ENCODE measurements around the gene UPF2. TPM values are rescaled to one million over a fixed set of nuclear protein-coding genes. Genes with fewer than 3 reads are reported as not detected.

UPF2 gene
- total and polyA plus RNA-seq, 2 of the 13 experiments (the other 11 are each of a cell fraction or from before 2014, with no cell fraction given): 6.2 to 14.5 TPM

GRCh38 chr10:11881477-11882417 is 160.9 kb downstream of the UPF2 start (continued):
- TF ChIP-seq PHF21A (CRISPR knock-in tag; IDR thresholded peaks at IDR 0.05) (no peak), ZNF883 (CRISPR knock-in tag; IDR thresholded peaks at IDR 0.05; ENCODE audit: not compliant biosample characterization) (no peak), ZNF720 (CRISPR knock-in tag; IDR thresholded peaks at IDR 0.05) (no peak), PREB (CRISPR knock-in tag; IDR thresholded peaks at IDR 0.05) (no peak), ZSCAN30 (CRISPR knock-in tag; IDR thresholded peaks at IDR 0.05) (no peak), SSRP1 (CRISPR knock-in tag; IDR thresholded peaks at IDR 0.05) (no peak), FOXA3 (CRISPR knock-in tag; IDR thresholded peaks at IDR 0.05) (peak; percentile 47), ZNF142 (CRISPR knock-in tag; IDR thresholded peaks at IDR 0.05) (no peak), HHEX (CRISPR knock-in tag; IDR thresholded peaks at IDR 0.05) (no peak), NKX3-1 (CRISPR knock-in tag; IDR thresholded peaks at IDR 0.05) (no peak), SMARCC2 (IDR thresholded peaks at IDR 0.05) (no peak), SPEN (CRISPR knock-in tag; IDR thresholded peaks at IDR 0.05; ENCODE audit: low read depth) (peak; percentile 63), PRMT3 (CRISPR knock-in tag; IDR thresholded peaks at IDR 0.05; ENCODE audit: borderline replicate concordance, low read depth) (no peak), ZNF747 (CRISPR knock-in tag; IDR thresholded peaks at IDR 0.05; ENCODE audit: borderline replicate concordance) (no peak), SMAD3 (CRISPR knock-in tag; IDR thresholded peaks at IDR 0.05) (no peak), ZNF891 (CRISPR knock-in tag; IDR thresholded peaks at IDR 0.05) (no peak), ZNF251 (CRISPR knock-in tag; IDR thresholded peaks at IDR 0.05) (no peak), MEIS1 (CRISPR knock-in tag; IDR thresholded peaks at IDR 0.05; ENCODE audit: borderline replicate concordance) (0 out of 2 replicates have a peak, but pooled peaks have one; percentile 32)
- TF ChIP-seq, protein P1, sequence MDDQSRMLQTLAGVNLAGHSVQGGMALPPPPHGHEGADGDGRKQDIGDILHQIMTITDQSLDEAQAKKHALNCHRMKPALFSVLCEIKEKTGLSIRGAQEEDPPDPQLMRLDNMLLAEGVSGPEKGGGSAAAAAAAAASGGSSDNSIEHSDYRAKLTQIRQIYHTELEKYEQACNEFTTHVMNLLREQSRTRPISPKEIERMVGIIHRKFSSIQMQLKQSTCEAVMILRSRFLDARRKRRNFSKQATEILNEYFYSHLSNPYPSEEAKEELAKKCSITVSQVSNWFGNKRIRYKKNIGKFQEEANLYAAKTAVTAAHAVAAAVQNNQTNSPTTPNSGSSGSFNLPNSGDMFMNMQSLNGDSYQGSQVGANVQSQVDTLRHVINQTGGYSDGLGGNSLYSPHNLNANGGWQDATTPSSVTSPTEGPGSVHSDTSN (CRISPR knock-in tag; IDR thresholded peaks at IDR 0.05; ENCODE audit: borderline replicate concordance): no peak
